NAMALWA (cell line): ENCODE measurements around the gene HAGHL.
"Not testable (repeated sequence)": the region's sequence is repeated elsewhere in the genome, so short reads cannot be mapped to it uniquely, and the experiment has no call there.

Experiments
- DNase-seq: peaks from one replicate; pipeline ENCODE4 v3.0.0-alpha.2; 2015; ENCODE audit warnings: low spot score

HAGHL gene

GRCh38 chr16:687499-687898 is 39.4 kb upstream of the HAGHL start:
- no peak for DNase-seq

- no peak for DNase-seq
Measured at GRCh38 chr16:689175-689897, 37.6 kb upstream of the HAGHL start.

GRCh38 chr16:691242-691641 is 35.7 kb upstream of the HAGHL start:
- not testable (repeated sequence) for DNase-seq

- no peak for DNase-seq
Measured at GRCh38 chr16:692356-693108, 34.4 kb upstream of the HAGHL start.

GRCh38 chr16:693364-693763 is 33.5 kb upstream of the HAGHL start:
- DNase-seq = no peak

GRCh38 chr16:693766-694165 is 33.1 kb upstream of the HAGHL start:
- no peak for DNase-seq

- DNase-seq = no peak
Measured at GRCh38 chr16:694187-694862, 32.6 kb upstream of the HAGHL start.

GRCh38 chr16:694863-695354 is 32.0 kb upstream of the HAGHL start:
- DNase-seq = no peak

GRCh38 chr16:695355-696089 is 31.4 kb upstream of the HAGHL start:
- peak; percentile 66 for DNase-seq

- DNase-seq = no peak
Measured at GRCh38 chr16:698911-699671, 27.8 kb upstream of the HAGHL start.

GRCh38 chr16:700684-701584 is 26.0 kb upstream of the HAGHL start:
- no peak for DNase-seq

GRCh38 chr16:702341-702740 is 24.6 kb upstream of the HAGHL start:
- no peak for DNase-seq

GRCh38 chr16:703406-703805 is 23.5 kb upstream of the HAGHL start:
- DNase-seq = no peak

GRCh38 chr16:704047-704446 is 22.9 kb upstream of the HAGHL start:
- no peak for DNase-seq

- DNase-seq = no peak
Measured at GRCh38 chr16:704552-705380, 22.1 kb upstream of the HAGHL start.

GRCh38 chr16:705431-706188 is 21.3 kb upstream of the HAGHL start, which contains the start of gene FBXL16:
TSS of gene FBXL16 (minus strand) at chr16:705801. CDS start at chr16:697405, 8,396 bp downstream.
- DNase-seq = no peak

- DNase-seq = no peak
Measured at GRCh38 chr16:706189-707061, 20.5 kb upstream of the HAGHL start.
